ENCODE measurements around the gene NAALADL1.
"Not testable (repeated sequence)": the region's sequence is repeated elsewhere in the genome, so short reads cannot be mapped to it uniquely, and the experiment has no call there.

The NAALADL1 gene

GRCh38 chr11:65013888-65014725, 44.2 kb downstream of the NAALADL1 start, which contains the start of gene ARL2:
TSS of gene ARL2 (plus strand) at chr11:65014160. CDS start at chr11:65014208, 48 bp downstream.
- peak; percentile 79 for DNase-seq (ENCODE audit: low read depth)

- peak; percentile 88 for DNase-seq (ENCODE audit: low read depth)
Measured at GRCh38 chr11:65013130-65013887, 45.0 kb downstream of the NAALADL1 start.

GRCh38 chr11:65008873-65009272, 49.5 kb downstream of the NAALADL1 start:
- DNase-seq (ENCODE audit: low read depth): no peak

- DNase-seq (ENCODE audit: low read depth): no peak
Measured at GRCh38 chr11:65008016-65008415, 50.3 kb downstream of the NAALADL1 start.

- not testable (repeated sequence) for DNase-seq (ENCODE audit: low read depth)
Measured at GRCh38 chr11:65003968-65004367, 54.4 kb downstream of the NAALADL1 start.

- DNase-seq (ENCODE audit: low read depth): no peak
Measured at GRCh38 chr11:65003282-65003681, 55.1 kb downstream of the NAALADL1 start.

GRCh38 chr11:65002706-65003105, 55.6 kb downstream of the NAALADL1 start:
- no peak for DNase-seq (ENCODE audit: low read depth)

GRCh38 chr11:64999478-64999877, 58.9 kb downstream of the NAALADL1 start:
- DNase-seq (ENCODE audit: low read depth): no peak

GRCh38 chr11:64998690-64999431, 59.5 kb downstream of the NAALADL1 start:
- no peak for DNase-seq (ENCODE audit: low read depth)

- no peak for DNase-seq (ENCODE audit: low read depth)
Measured at GRCh38 chr11:64998141-64998540, 60.2 kb downstream of the NAALADL1 start.

GRCh38 chr11:64996710-64997380, 61.5 kb downstream of the NAALADL1 start, which contains the start of gene BATF2:
TSS of gene BATF2 (minus strand) at chr11:64996971. CDS start at chr11:64996914, 57 bp downstream.
- no peak for DNase-seq (ENCODE audit: low read depth)

GRCh38 chr11:64996327-64996709, 62.0 kb downstream of the NAALADL1 start:
- no peak for DNase-seq (ENCODE audit: low read depth)

Data from stimulated activated CD4-positive, alpha-beta T cell treated with anti-CD3 and anti-CD28 coated beads, Interleukin-2, amount 100 ng/mL, for 4 hours (primary cell).